Hepatocyte (in vitro differentiated cells): ENCODE data around the gene CDON.

Experiments used
- EZH2 ChIP-seq: fragments of 200-600 bp; sonication (generic); IDR thresholded peaks from 2 replicates; pipeline ENCODE4 v1.6.1; 2016; ENCODE audit warnings: antibody characterized with exemption, mild to moderate bottlenecking, borderline replicate concordance
- TF ChIP-seq, protein P1 (sequence below): fragments of 200-600 bp; sonication (generic); IDR thresholded peaks from 2 replicates; pipeline ENCODE4 v1.5.1; 2016; ENCODE audit warnings: antibody characterized with exemption, mild to moderate bottlenecking; ENCODE audit not compliant: poor library complexity

- TF ChIP-seq, protein P1, sequence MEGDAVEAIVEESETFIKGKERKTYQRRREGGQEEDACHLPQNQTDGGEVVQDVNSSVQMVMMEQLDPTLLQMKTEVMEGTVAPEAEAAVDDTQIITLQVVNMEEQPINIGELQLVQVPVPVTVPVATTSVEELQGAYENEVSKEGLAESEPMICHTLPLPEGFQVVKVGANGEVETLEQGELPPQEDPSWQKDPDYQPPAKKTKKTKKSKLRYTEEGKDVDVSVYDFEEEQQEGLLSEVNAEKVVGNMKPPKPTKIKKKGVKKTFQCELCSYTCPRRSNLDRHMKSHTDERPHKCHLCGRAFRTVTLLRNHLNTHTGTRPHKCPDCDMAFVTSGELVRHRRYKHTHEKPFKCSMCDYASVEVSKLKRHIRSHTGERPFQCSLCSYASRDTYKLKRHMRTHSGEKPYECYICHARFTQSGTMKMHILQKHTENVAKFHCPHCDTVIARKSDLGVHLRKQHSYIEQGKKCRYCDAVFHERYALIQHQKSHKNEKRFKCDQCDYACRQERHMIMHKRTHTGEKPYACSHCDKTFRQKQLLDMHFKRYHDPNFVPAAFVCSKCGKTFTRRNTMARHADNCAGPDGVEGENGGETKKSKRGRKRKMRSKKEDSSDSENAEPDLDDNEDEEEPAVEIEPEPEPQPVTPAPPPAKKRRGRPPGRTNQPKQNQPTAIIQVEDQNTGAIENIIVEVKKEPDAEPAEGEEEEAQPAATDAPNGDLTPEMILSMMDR = no peak
- no peak for TF ChIP-seq EZH2
Measured at GRCh38 chr11:125938418-125938817, 124.2 kb downstream of the CDON start.
